ENCODE data around the gene C6orf120. TPM values are rescaled to one million over a fixed set of nuclear protein-coding genes. Genes with fewer than 3 reads are reported as not detected.

Gene C6orf120
- total and polyA plus RNA-seq, 9 donors: 13.3 to 32.7 (median 25.8) TPM

- peak in 4 of 5 donors; percentile 72 to 86 (median 78) for DNase-seq
- intact Hi-C loops (cut with DNase I): no loop called here
- no peaks in the 10 kb centered on the region for H3K36me3 ChIP-seq
- peak overlapping the region in 1 of 2 donors; percentile 54 for H3K27ac ChIP-seq
- no peak for TF ChIP-seq EP300 (IDR thresholded peaks at IDR 0.05)
- peak in 2 of 3 donors; percentile 24 to 35 for TF ChIP-seq CTCF (IDR thresholded peaks at IDR 0.05)
- peak; percentile 20 for TF ChIP-seq POLR2A (IDR thresholded peaks at IDR 0.05)
- peaks cover 3% of the 10 kb centered on the region for H3K4me1 ChIP-seq (ENCODE audit: insufficient read depth)
- H3K4me3 ChIP-seq: peak overlapping the region; percentile 46
- H3K27me3 ChIP-seq: no peaks in the 10 kb centered on the region
- WGBS, 3 donors: 46 to 49% (median 47%) methylated on average over 46 of the region's 46 CpGs
- H3K9me3 ChIP-seq: no peaks in the 10 kb centered on the region
These were observed 47.1 kb upstream of the C6orf120 start for GRCh38 chr6:169654598-169655391.

GRCh38 chr6:169656546-169657283 lies 45.2 kb upstream of the C6orf120 start:
- no peaks in the 10 kb centered on the region for H3K27me3 ChIP-seq
- no peak for TF ChIP-seq POLR2A (IDR thresholded peaks at IDR 0.05)
- no peak for TF ChIP-seq EP300 (IDR thresholded peaks at IDR 0.05)
- no peak for TF ChIP-seq CTCF (IDR thresholded peaks at IDR 0.05)
- 87 to 93% (median 91%) methylated on average over 23 of the region's 23 CpGs for WGBS, 3 donors
- intact Hi-C loops (cut with DNase I): no loop called here
- DNase-seq: no peak
- H3K27ac ChIP-seq: no peak overlapping the region
- H3K4me3 ChIP-seq: no peak overlapping the region
- H3K9me3 ChIP-seq: no peaks in the 10 kb centered on the region
- no peaks in the 10 kb centered on the region for H3K36me3 ChIP-seq
- peaks cover 3% of the 10 kb centered on the region for H3K4me1 ChIP-seq (ENCODE audit: insufficient read depth)

- intact Hi-C loops (cut with DNase I): no loop called here
- Histone ChIP-seq H3K27ac (no peak overlapping the region), H3K9me3 (no peaks in the 10 kb centered on the region), H3K4me1 (ENCODE audit: insufficient read depth) (peaks cover 3% of the 10 kb centered on the region), H3K36me3 (no peaks in the 10 kb centered on the region), H3K27me3 (no peaks in the 10 kb centered on the region), H3K4me3 (no peak overlapping the region)
- 84 to 91% (median 86%) methylated on average over 13 of the region's 13 CpGs for WGBS, 3 donors
- no peak for DNase-seq
- TF ChIP-seq CTCF (IDR thresholded peaks at IDR 0.05) (no peak), EP300 (IDR thresholded peaks at IDR 0.05) (no peak), POLR2A (IDR thresholded peaks at IDR 0.05) (no peak)
These were observed 44.7 kb upstream of the C6orf120 start for GRCh38 chr6:169657284-169657610.

- intact Hi-C loops (cut with DNase I): no loop called here
- Histone ChIP-seq H3K27ac (no peak overlapping the region), H3K9me3 (no peaks in the 10 kb centered on the region), H3K36me3 (no peaks in the 10 kb centered on the region), H3K4me1 (ENCODE audit: insufficient read depth) (no peaks in the 10 kb centered on the region), H3K4me3 (no peak overlapping the region), H3K27me3 (no peaks in the 10 kb centered on the region)
- WGBS, 3 donors: 94 to 95% (median 94%) methylated on average over 26 of the region's 26 CpGs
- no peak for DNase-seq
- no peak for TF ChIP-seq EP300 (IDR thresholded peaks at IDR 0.05)
- TF ChIP-seq POLR2A (IDR thresholded peaks at IDR 0.05): no peak
- TF ChIP-seq CTCF (IDR thresholded peaks at IDR 0.05): no peak
These were observed 41.9 kb upstream of the C6orf120 start for GRCh38 chr6:169659820-169660610.
